Measurements from ENCODE around the gene MRPL55. TPM values are rescaled to one million over a fixed set of nuclear protein-coding genes. Genes with fewer than 3 reads are reported as not detected.
A peak's percentile ranks its signal among the peaks of the same experiment; 100 is the strongest.

The MRPL55 gene
- total RNA-seq, 4 donors from 2014 or later = 23.5 to 125 (median 87.5) TPM

- Histone ChIP-seq H3K4me3 (replicated peaks in 1 of 3) (peak overlapping the region in 1 of 3 donors; percentile 4), H3K27ac (peak overlapping the region in 1 of 3 donors; percentile 29)
These were observed 21.3 kb downstream of the MRPL55 start for GRCh38 chr1:228087771-228088251.

GRCh38 chr1:228085287-228085951 is 23.7 kb downstream of the MRPL55 start:
- no peaks in the 10 kb centered on the region for H3K9me3 ChIP-seq
- DNase-seq = no peak
- no peaks in the 10 kb centered on the region for H3K27me3 ChIP-seq
- intact Hi-C loops (cut with DNase I) = no loop called here
- H3K4me3 ChIP-seq (replicated peaks in 1 of 3) = peak overlapping the region in 1 of 3 donors; percentile 1
- no peak for TF ChIP-seq POLR2A (IDR thresholded peaks at IDR 0.05)
- TF ChIP-seq CTCF (IDR thresholded peaks at IDR 0.05) = no peak
- H3K36me3 ChIP-seq = no peaks in the 10 kb centered on the region
- peak overlapping the region in 2 of 3 donors; percentile 20 to 39 for H3K27ac ChIP-seq
- peaks cover 71 to 76% of the 10 kb centered on the region in 2 donors for H3K4me1 ChIP-seq
- 55 to 56% methylated on average over 4 to 6 of the region's 6 CpGs for WGBS, 2 donors

More at GRCh38 chr1:228087771-228088251, 21.3 kb downstream of the MRPL55 start:
- Histone ChIP-seq H3K9me3 (no peaks in the 10 kb centered on the region), H3K27me3 (no peaks in the 10 kb centered on the region), H3K36me3 (no peaks in the 10 kb centered on the region), H3K4me1 (peaks cover 66 to 90% of the 10 kb centered on the region in 2 donors)
- intact Hi-C loops (cut with DNase I) = no loop called here
- DNase-seq = no peak
- TF ChIP-seq POLR2A (IDR thresholded peaks at IDR 0.05) = no peak
- no peak for TF ChIP-seq CTCF (IDR thresholded peaks at IDR 0.05)
- WGBS, 2 donors = 60 to 65% methylated on average over 7 of the region's 7 CpGs

GRCh38 chr1:228084797-228085196 is 24.3 kb downstream of the MRPL55 start:
- TF ChIP-seq POLR2A (IDR thresholded peaks at IDR 0.05) (no peak), CTCF (IDR thresholded peaks at IDR 0.05) (no peak)
- H3K4me3 ChIP-seq (replicated peaks in 1 of 3) = no peak overlapping the region
- no peaks in the 10 kb centered on the region for H3K27me3 ChIP-seq
- H3K9me3 ChIP-seq = no peaks in the 10 kb centered on the region
- peak overlapping the region in 1 of 3 donors; percentile 43 for H3K27ac ChIP-seq
- 58 to 59% methylated on average over 5 of the region's 5 CpGs for WGBS, 2 donors
- H3K4me1 ChIP-seq = peaks cover 65 to 70% of the 10 kb centered on the region in 2 donors
- H3K36me3 ChIP-seq = no peaks in the 10 kb centered on the region
- no peak for DNase-seq
- intact Hi-C loops (cut with DNase I) = loop anchor here (5.0 kb wide), 1 partner anchor 137 kb away; the partner anchor contains the start of gene WNT9A

- TF ChIP-seq POLR2A (IDR thresholded peaks at IDR 0.05) (no peak), CTCF (IDR thresholded peaks at IDR 0.05) (no peak)
- intact Hi-C loops (cut with DNase I) = loop anchor here (5.0 kb wide), 1 partner anchor 137 kb away; the partner anchor contains the start of gene WNT9A
- no peak for DNase-seq
These were observed 24.8 kb downstream of the MRPL55 start for GRCh38 chr1:228084325-228084724.

GRCh38 chr1:228083871-228084278 is 25.2 kb downstream of the MRPL55 start:
- intact Hi-C loops (cut with DNase I) = loop anchor here (2.0 to 5.0 kb wide), 2 partner anchors 19 to 137 kb away; partner anchors contain the start of genes C1orf35 and WNT9A
- no peaks in the 10 kb centered on the region for H3K9me3 ChIP-seq
- peaks cover 55 to 63% of the 10 kb centered on the region in 2 donors for H3K4me1 ChIP-seq
- WGBS, 2 donors = 1 to 5% methylated on average over 12 to 17 of the region's 17 CpGs
- TF ChIP-seq CTCF (IDR thresholded peaks at IDR 0.05) (no peak), POLR2A (IDR thresholded peaks at IDR 0.05) (peak in 1 of 2 donors; percentile 13)
- H3K27ac ChIP-seq = peak overlapping the region in 2 of 3 donors; percentile 98 to 99
- peak; percentile 34 to 47 for DNase-seq
- peak overlapping the region; percentile 97 to 100 (median 100) for H3K4me3 ChIP-seq (replicated peaks in 1 of 3)
- no peaks in the 10 kb centered on the region for H3K36me3 ChIP-seq
- no peaks in the 10 kb centered on the region for H3K27me3 ChIP-seq

More at GRCh38 chr1:228084325-228084724, 24.8 kb downstream of the MRPL55 start:
- Histone ChIP-seq H3K27ac (peak overlapping the region in 2 of 3 donors; percentile 98 to 99), H3K4me3 (replicated peaks in 1 of 3) (peak overlapping the region in 2 of 3 donors; percentile 100), H3K27me3 (no peaks in the 10 kb centered on the region), H3K4me1 (peaks cover 60 to 65% of the 10 kb centered on the region in 2 donors), H3K9me3 (no peaks in the 10 kb centered on the region), H3K36me3 (no peaks in the 10 kb centered on the region)
- 19 to 33% methylated on average over 3 of the region's 3 CpGs for WGBS, 2 donors

Measured in thyroid gland (tissue), 4 donors.